Caco-2 (cell line): ENCODE results near the gene MOB1B. TPM values are rescaled to one million over a fixed set of nuclear protein-coding genes. Genes with fewer than 3 reads are reported as not detected.

Experiments used
- BruUV-seq: library from RNA; stranded (reverse); fragments of 400-500 nt; replicated peaks from 2 replicates; lab custom pipeline; 2021; lab: Mats Ljungman, UMichigan
- CTCF ChIA-PET: fragments of 300-600 bp; sonication (Branson Sonifier 250); formaldehyde crosslinking; loops from one replicate; lab custom pipeline; 2022; ENCODE audit warnings: antibody characterized with exemption; lab: Charles Lee
- POLR2A ChIA-PET: fragments of 300-600 bp; sonication (Branson Sonifier 250); formaldehyde crosslinking; loops from one replicate; lab custom pipeline; 2022; ENCODE audit warnings: antibody characterized with exemption; lab: Charles Lee
- DNase-seq, 2 experiments: peaks; one replicate each; pipeline versions ENCODE4 v3.0.0 to v3.0.0-alpha.2; 2020 to 2022
- H3K27me3 ChIP-seq: replicated peaks from 2 replicates; pipeline ENCODE4 v1.6.0; 2011; ENCODE audit warnings: low read length; ENCODE audit not compliant: control insufficient read depth, insufficient read depth
- H3K36me3 ChIP-seq: 2 replicates; pipeline ENCODE4 v1.5.1; 2011; ENCODE audit warnings: low read length; ENCODE audit not compliant: control insufficient read depth, insufficient read depth
- H3K4me1 ChIP-seq: fragments of 250-450 bp; sonication (Bioruptor Pico); 2 replicates; pipeline ENCODE4 v1.5.1; 2020; ENCODE audit warnings: mild to moderate bottlenecking
- H3K4me3 ChIP-seq: 2 replicates; pipeline ENCODE4 v1.5.1; 2011; ENCODE audit warnings: low read depth, mild to moderate bottlenecking, control low read depth, low read length
- H3K9me3 ChIP-seq: fragments of 250-450 bp; sonication (Bioruptor Pico); 2 replicates; pipeline ENCODE4 v1.5.1; 2020; ENCODE audit warnings: mild to moderate bottlenecking, moderate library complexity
- H3K27ac Mint-ChIP-seq: one replicate; pipeline ENCODE4 v1.8.0; 2022; ENCODE audit warnings: mixed read lengths; ENCODE audit not compliant: unreplicated experiment
- H3K27me3 Mint-ChIP-seq: one replicate; pipeline ENCODE4 v1.8.0; 2022; ENCODE audit warnings: mixed read lengths; ENCODE audit not compliant: insufficient read depth, unreplicated experiment
- H3K36me3 Mint-ChIP-seq: one replicate; pipeline ENCODE4 v1.8.0; 2022; ENCODE audit warnings: mild to moderate bottlenecking, mixed read lengths; ENCODE audit not compliant: insufficient read depth, unreplicated experiment
- H3K4me1 Mint-ChIP-seq: one replicate; pipeline ENCODE4 v1.8.0; 2022; ENCODE audit warnings: low read depth, mixed read lengths; ENCODE audit not compliant: unreplicated experiment
- H3K4me3 Mint-ChIP-seq: one replicate; pipeline ENCODE4 v1.8.0; 2022; ENCODE audit warnings: mild to moderate bottlenecking, moderate library complexity, mixed read lengths; ENCODE audit not compliant: unreplicated experiment
- H3K9me3 Mint-ChIP-seq: one replicate; pipeline ENCODE4 v1.8.0; 2022; ENCODE audit warnings: mixed read lengths; ENCODE audit not compliant: unreplicated experiment
- intact Hi-C: fragments of 100-400 bp; cut with micrococcal nuclease; formaldehyde crosslinking; loops from one replicate; pipeline ENCODE4 v1.10.0; 2022; ENCODE audit not compliant: unreplicated experiment
- total RNA-seq: library from RNA; stranded (reverse); gene quantifications from 2 replicates; pipeline ENCODE4 v1.2.3, GENCODE V29; 2022
- TF ChIP-seq, protein P1 (sequence below), 2 experiments: fragments of 200-600 bp in 1 of 2; IDR thresholded peaks; 1 replicate in 1 of 2; 2 replicates in 1 of 2; pipeline versions ENCODE4 v1.5.1 to v1.8.0; 2011 to 2022; ENCODE audit warnings: antibody characterized with exemption in 1 of 2, control low read depth in 1 of 2, inconsistent platforms in 1 of 2, low read depth in 1 of 2, low read length in 1 of 2, mild to moderate bottlenecking in 1 of 2, moderate library complexity in 1 of 2; ENCODE audit not compliant: insufficient read depth in 1 of 2, severe bottlenecking in 1 of 2, unreplicated experiment in 1 of 2

MOB1B gene
- total RNA-seq, 1 experiment from 2014 or later, result 23.6 TPM

DNA sequence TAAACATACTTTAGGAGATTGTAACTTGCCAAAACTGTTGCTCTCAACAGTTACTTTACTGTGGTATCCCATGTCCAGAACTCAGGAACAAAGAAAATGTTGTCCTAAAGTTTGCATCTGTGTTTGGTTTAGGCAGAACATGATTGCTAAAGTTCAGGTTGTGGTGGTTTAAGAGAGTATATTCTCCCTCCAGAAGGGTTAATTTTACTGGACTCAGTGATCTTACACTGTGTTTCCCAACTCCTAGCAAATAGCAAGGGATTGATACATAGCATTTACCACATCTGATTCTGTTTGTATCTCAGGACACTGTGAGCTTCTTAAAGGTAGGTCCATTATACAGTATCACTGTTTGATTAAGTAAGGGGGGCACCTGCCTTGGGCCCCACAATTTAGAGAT is 78.0 kb downstream of the MOB1B start:
- POLR2A ChIA-PET, result no interaction called here
- DNase-seq, result no peak
- no peaks in the 10 kb centered on the region for H3K27me3 ChIP-seq
- H3K9me3 Mint-ChIP-seq, result no peaks in the 10 kb centered on the region
- H3K9me3 ChIP-seq, result no peaks in the 10 kb centered on the region
- CTCF ChIA-PET, result no interaction called here
- intact Hi-C loops, result no loop called here
- H3K4me1 Mint-ChIP-seq, result no peaks in the 10 kb centered on the region
- H3K4me1 ChIP-seq, result no peaks in the 10 kb centered on the region
- no peak overlapping the region for H3K4me3 ChIP-seq
- no peak overlapping the region for H3K27ac Mint-ChIP-seq
- no peaks in the 10 kb centered on the region for H3K36me3 ChIP-seq
- H3K36me3 Mint-ChIP-seq, result peaks cover 7% of the 10 kb centered on the region
- BruUV-seq, result no TSS peak
- no peaks in the 10 kb centered on the region for H3K27me3 Mint-ChIP-seq
- H3K4me3 Mint-ChIP-seq, result no peak overlapping the region
- TF ChIP-seq, protein P1, sequence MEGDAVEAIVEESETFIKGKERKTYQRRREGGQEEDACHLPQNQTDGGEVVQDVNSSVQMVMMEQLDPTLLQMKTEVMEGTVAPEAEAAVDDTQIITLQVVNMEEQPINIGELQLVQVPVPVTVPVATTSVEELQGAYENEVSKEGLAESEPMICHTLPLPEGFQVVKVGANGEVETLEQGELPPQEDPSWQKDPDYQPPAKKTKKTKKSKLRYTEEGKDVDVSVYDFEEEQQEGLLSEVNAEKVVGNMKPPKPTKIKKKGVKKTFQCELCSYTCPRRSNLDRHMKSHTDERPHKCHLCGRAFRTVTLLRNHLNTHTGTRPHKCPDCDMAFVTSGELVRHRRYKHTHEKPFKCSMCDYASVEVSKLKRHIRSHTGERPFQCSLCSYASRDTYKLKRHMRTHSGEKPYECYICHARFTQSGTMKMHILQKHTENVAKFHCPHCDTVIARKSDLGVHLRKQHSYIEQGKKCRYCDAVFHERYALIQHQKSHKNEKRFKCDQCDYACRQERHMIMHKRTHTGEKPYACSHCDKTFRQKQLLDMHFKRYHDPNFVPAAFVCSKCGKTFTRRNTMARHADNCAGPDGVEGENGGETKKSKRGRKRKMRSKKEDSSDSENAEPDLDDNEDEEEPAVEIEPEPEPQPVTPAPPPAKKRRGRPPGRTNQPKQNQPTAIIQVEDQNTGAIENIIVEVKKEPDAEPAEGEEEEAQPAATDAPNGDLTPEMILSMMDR (IDR thresholded peaks at IDR 0.05; ENCODE audit: insufficient read depth in 1 of 2, low read depth in 1 of 2, low read length in 1 of 2, severe bottlenecking in 1 of 2, unreplicated experiment in 1 of 2), result no peak

DNA sequence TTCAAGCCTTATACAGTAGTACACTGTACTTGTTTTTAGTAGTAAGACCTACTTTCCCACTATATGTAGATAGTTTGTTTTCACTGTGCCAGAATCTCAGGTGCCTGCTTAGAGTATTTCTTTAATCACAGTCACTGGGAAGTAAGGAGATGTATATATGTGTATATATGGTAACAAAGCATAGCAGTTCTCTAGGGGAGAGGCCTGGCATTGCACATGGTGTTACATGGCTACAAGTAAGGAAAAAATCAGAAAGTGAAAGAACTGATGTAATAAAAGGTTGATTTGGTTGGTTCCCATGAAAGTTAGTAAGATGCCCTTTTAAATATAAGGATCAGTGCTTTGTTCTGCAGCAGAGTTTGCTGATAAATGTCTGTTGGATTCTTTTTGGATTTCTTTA is 81.9 kb downstream of the MOB1B start:
- no peaks in the 10 kb centered on the region for H3K9me3 ChIP-seq

DNA sequence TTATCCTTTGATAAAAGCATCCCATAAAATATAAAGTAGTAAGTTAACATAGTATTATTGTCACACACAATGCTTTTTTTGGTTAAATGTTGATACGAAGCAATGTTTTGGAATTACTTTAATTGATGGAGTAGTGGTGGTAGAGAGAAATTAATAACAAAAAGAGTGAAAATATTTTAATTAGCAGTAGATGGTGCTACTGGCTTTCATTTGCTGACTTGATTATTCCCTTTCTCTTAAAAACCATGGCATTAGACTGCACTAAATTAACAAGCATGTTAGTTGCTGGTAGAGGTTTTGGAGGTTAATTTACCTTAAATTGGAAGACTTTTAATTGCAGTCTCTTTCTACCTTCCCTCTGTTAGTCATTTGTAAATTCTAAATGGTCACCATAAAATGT is 82.4 kb downstream of the MOB1B start:
- intact Hi-C loops, result no loop called here
- Mint-ChIP-seq H3K36me3 (no peaks in the 10 kb centered on the region), H3K4me3 (no peak overlapping the region), H3K4me1 (no peaks in the 10 kb centered on the region), H3K27me3 (no peaks in the 10 kb centered on the region), H3K9me3 (no peaks in the 10 kb centered on the region), H3K27ac (no peak overlapping the region)
- CTCF ChIA-PET, result no interaction called here
- Histone ChIP-seq H3K27me3 (no peaks in the 10 kb centered on the region), H3K9me3 (no peaks in the 10 kb centered on the region), H3K4me3 (no peak overlapping the region), H3K36me3 (no peaks in the 10 kb centered on the region), H3K4me1 (no peaks in the 10 kb centered on the region)
- BruUV-seq, result no TSS peak
- TF ChIP-seq, protein P1 (IDR thresholded peaks at IDR 0.05; ENCODE audit: insufficient read depth in 1 of 2, low read depth in 1 of 2, low read length in 1 of 2, severe bottlenecking in 1 of 2, unreplicated experiment in 1 of 2), result no peak
- DNase-seq, result no peak
- POLR2A ChIA-PET, result no interaction called here

More for the DNA sequence above, 81.9 kb downstream of the MOB1B start:
- Mint-ChIP-seq H3K27ac (no peak overlapping the region), H3K4me3 (no peak overlapping the region), H3K9me3 (no peaks in the 10 kb centered on the region), H3K4me1 (no peaks in the 10 kb centered on the region), H3K27me3 (no peaks in the 10 kb centered on the region), H3K36me3 (no peaks in the 10 kb centered on the region)
- TF ChIP-seq, protein P1 (IDR thresholded peaks at IDR 0.05; ENCODE audit: insufficient read depth in 1 of 2, low read depth in 1 of 2, low read length in 1 of 2, severe bottlenecking in 1 of 2, unreplicated experiment in 1 of 2), result no peak
- intact Hi-C loops, result no loop called here
- Histone ChIP-seq H3K4me3 (no peak overlapping the region), H3K36me3 (no peaks in the 10 kb centered on the region), H3K4me1 (no peaks in the 10 kb centered on the region), H3K27me3 (no peaks in the 10 kb centered on the region)
- ChIA-PET CTCF (no interaction called here), POLR2A (no interaction called here)
- DNase-seq, result no peak
- BruUV-seq, result no TSS peak
